Adrenal gland (tissue), 5 donors: ENCODE data around the gene TTC8.

ENCODE experiments used
- POLR2A ChIP-seq, 2 donors: fragments of 450-650 bp; IDR thresholded peaks; one replicate each; pipeline ENCODE4 v1.6.1; 2017; ENCODE audit warnings: antibody characterized with exemption in 2 of 2, mild to moderate bottlenecking in 2 of 2, moderate library complexity in 1 of 2
- TF ChIP-seq, protein P1 (sequence below), 6 experiments: fragments of 450-650 bp in 4 of 6; fragments of 200-600 bp in 2 of 6; sonication (generic) in 1 of 6; IDR thresholded peaks; 1 replicate in 5 of 6; 2 replicates in 1 of 6; pipeline versions ENCODE4 v1.5.1 to v1.8.0; 2016 to 2021; ENCODE audit warnings: antibody characterized with exemption in 6 of 6, mild to moderate bottlenecking in 2 of 6, moderate library complexity in 1 of 6
- donor health status: DM: no; HTN: no; CAD: no.

DNA sequence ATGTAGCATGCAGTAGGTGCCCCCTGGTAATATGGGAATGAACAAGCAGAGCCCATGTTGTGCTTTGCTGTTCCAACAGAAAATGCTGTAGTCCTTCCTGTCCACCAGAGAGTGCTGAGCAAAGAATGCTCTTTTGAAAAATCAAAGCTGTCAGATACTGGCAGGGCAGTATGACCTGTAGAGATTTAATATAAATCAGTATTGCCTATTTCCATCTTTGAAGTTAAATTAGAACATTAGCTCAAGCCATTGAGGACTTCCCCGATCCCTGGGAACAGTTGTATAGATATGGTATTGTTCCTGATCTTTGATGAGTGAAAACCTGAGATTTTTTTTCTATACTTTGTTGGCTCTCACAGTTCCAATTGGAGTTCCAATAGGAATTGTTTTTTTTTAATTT, 13.0 kb downstream of the TTC8 start:
- TF ChIP-seq POLR2A (IDR thresholded peaks at IDR 0.05) = no peak
- TF ChIP-seq, protein P1, sequence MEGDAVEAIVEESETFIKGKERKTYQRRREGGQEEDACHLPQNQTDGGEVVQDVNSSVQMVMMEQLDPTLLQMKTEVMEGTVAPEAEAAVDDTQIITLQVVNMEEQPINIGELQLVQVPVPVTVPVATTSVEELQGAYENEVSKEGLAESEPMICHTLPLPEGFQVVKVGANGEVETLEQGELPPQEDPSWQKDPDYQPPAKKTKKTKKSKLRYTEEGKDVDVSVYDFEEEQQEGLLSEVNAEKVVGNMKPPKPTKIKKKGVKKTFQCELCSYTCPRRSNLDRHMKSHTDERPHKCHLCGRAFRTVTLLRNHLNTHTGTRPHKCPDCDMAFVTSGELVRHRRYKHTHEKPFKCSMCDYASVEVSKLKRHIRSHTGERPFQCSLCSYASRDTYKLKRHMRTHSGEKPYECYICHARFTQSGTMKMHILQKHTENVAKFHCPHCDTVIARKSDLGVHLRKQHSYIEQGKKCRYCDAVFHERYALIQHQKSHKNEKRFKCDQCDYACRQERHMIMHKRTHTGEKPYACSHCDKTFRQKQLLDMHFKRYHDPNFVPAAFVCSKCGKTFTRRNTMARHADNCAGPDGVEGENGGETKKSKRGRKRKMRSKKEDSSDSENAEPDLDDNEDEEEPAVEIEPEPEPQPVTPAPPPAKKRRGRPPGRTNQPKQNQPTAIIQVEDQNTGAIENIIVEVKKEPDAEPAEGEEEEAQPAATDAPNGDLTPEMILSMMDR (IDR thresholded peaks at IDR 0.05) = no peak
